H1 (cell line): ENCODE results near the gene SRSF6. TPM values are rescaled to one million over a fixed set of nuclear protein-coding genes. Genes with fewer than 3 reads are reported as not detected.

Source experiments
- CTCF ChIA-PET: fragments of 300-600 bp; sonication (Branson Sonifier 250); formaldehyde crosslinking; loops from one replicate; lab custom pipeline; 2021; ENCODE audit not compliant: partially characterized antibody; lab: Charles Lee
- POLR2A ChIA-PET: fragments of 300-600 bp; sonication (Branson Sonifier 250); formaldehyde crosslinking; loops from one replicate; lab custom pipeline; 2021; ENCODE audit warnings: inconsistent platforms; ENCODE audit not compliant: partially characterized antibody; lab: Charles Lee
- DNase-seq, 2 experiments: peaks; one replicate each; pipeline versions ENCODE4 v3.0.0 to v3.0.0-alpha.2; 2010 to 2022; ENCODE audit warnings: low spot score in 2 of 2, low read depth in 1 of 2, mixed read lengths in 1 of 2
- FAIRE-seq: peaks from 2 replicates; lab custom pipeline; 2011; peaks lifted over from hg19 to GRCh38; lab: Jason Lieb, UNC
- H2AFZ ChIP-seq: 2 replicates; pipeline ENCODE4 v1.8.1; 2012; ENCODE audit warnings: low read length, inconsistent platforms
- H2AK5ac ChIP-seq: 2 replicates; pipeline ENCODE4 v1.6.1; 2013; ENCODE audit warnings: low read depth, low read length
- H2BK120ac ChIP-seq: replicated peaks from 2 replicates; pipeline ENCODE3; 2013; ENCODE audit warnings: low read depth, low read length, inconsistent platforms
- H2BK12ac ChIP-seq: 2 replicates; pipeline ENCODE4 v1.6.1; 2013; ENCODE audit warnings: low read depth, low read length
- H2BK15ac ChIP-seq: 2 replicates; pipeline ENCODE4 v1.6.1; 2013; ENCODE audit warnings: low read length
- H2BK20ac ChIP-seq: 2 replicates; pipeline ENCODE4 v1.6.1; 2013; ENCODE audit warnings: low read length
- H2BK5ac ChIP-seq: 2 replicates; pipeline ENCODE4 v1.6.1; 2013; ENCODE audit warnings: low read depth, low read length
- H3K14ac ChIP-seq: 2 replicates; pipeline ENCODE4 v1.6.1; 2013; ENCODE audit warnings: inconsistent platforms; ENCODE audit not compliant: insufficient read length
- H3K18ac ChIP-seq: 2 replicates; pipeline ENCODE4 v1.6.1; 2013; ENCODE audit warnings: low read length; ENCODE audit errors: extremely low read depth
- H3K23ac ChIP-seq: 2 replicates; pipeline ENCODE4 v1.6.1; 2013; ENCODE audit warnings: inconsistent platforms; ENCODE audit not compliant: insufficient read length
- H3K23me2 ChIP-seq: 2 replicates; pipeline ENCODE4 v1.6.1; 2013; ENCODE audit warnings: low read depth, low read length
- H3K27ac ChIP-seq: 2 replicates; pipeline ENCODE4 v1.6.1; 2011; ENCODE audit warnings: low read depth, low read length, inconsistent platforms
- H3K27me3 ChIP-seq, 4 experiments: replicated peaks in 1 of 4; 1 replicate in 1 of 4; 2 replicates in 3 of 4; pipeline versions ENCODE4 v1.6.1 to v1.8.1; 2011 to 2013; ENCODE audit warnings: low read length in 3 of 4, mild to moderate bottlenecking in 3 of 4, inconsistent platforms in 2 of 4, mixed read lengths in 2 of 4, moderate library complexity in 1 of 4; ENCODE audit not compliant: control insufficient read depth in 3 of 4, insufficient read depth in 3 of 4; ENCODE audit errors: extremely low read depth in 1 of 4
- H3K36me3 ChIP-seq, 4 experiments: 2 replicates each; pipeline versions ENCODE4 v1.6.1 to v1.8.1; 2011 to 2013; ENCODE audit warnings: mild to moderate bottlenecking in 4 of 4, low read length in 3 of 4, moderate library complexity in 2 of 4, control low read depth in 1 of 4, inconsistent platforms in 1 of 4; ENCODE audit not compliant: insufficient read depth in 4 of 4, control insufficient read depth in 2 of 4
- H3K4ac ChIP-seq: replicated peaks from 2 replicates; pipeline ENCODE3; 2013; ENCODE audit warnings: low read length, low read depth, mixed read lengths, inconsistent platforms; ENCODE audit not compliant: insufficient read length
- H3K4me1 ChIP-seq, 4 experiments: replicated peaks in 1 of 4; 1 replicate in 1 of 4; 2 replicates in 3 of 4; pipeline versions ENCODE4 v1.6.1 to v1.8.1; 2011 to 2013; ENCODE audit warnings: low read length in 3 of 4, inconsistent platforms in 2 of 4, mixed read lengths in 1 of 4; ENCODE audit not compliant: insufficient read depth in 4 of 4, control insufficient read depth in 3 of 4
- H3K4me2 ChIP-seq, 2 experiments: 2 replicates each; pipeline versions ENCODE4 v1.6.1 to v1.8.1; 2011 to 2013; ENCODE audit warnings: low read depth in 2 of 2, low read length in 2 of 2, control low read depth in 1 of 2, inconsistent platforms in 1 of 2, mild to moderate bottlenecking in 1 of 2; ENCODE audit not compliant: insufficient read depth in 1 of 2
- H3K4me3 ChIP-seq, 4 experiments: fragments of 200-600, 300-600 bp in 1 of 4; sonication (generic), shearing (Covaris generic), sonication (Bioruptor Twin) in 1 of 4; 2 replicates each; pipeline versions ENCODE4 v1.5.1 to v1.8.1; 2011 to 2016; ENCODE audit warnings: low read length in 4 of 4, low read depth in 3 of 4, control low read depth in 2 of 4, inconsistent platforms in 2 of 4, mild to moderate bottlenecking in 2 of 4, mixed read lengths in 1 of 4, moderate library complexity in 1 of 4; ENCODE audit not compliant: insufficient read depth in 2 of 4; ENCODE audit errors: extremely low read depth in 1 of 4
- H3K56ac ChIP-seq: replicated peaks from 2 replicates; pipeline ENCODE3; 2013; ENCODE audit warnings: low read depth, mild to moderate bottlenecking, mixed read lengths, low read length, inconsistent platforms; ENCODE audit not compliant: insufficient read length
- H3K79me1 ChIP-seq: 2 replicates; pipeline ENCODE4 v1.6.1; 2013; ENCODE audit warnings: low read depth, low read length, control low read depth
- H3K79me2 ChIP-seq, 2 experiments: 2 replicates each; pipeline versions ENCODE4 v1.6.1 to v1.8.1; 2012 to 2013; ENCODE audit warnings: low read length in 2 of 2, mild to moderate bottlenecking in 2 of 2, inconsistent platforms in 1 of 2; ENCODE audit not compliant: insufficient read depth in 2 of 2, control insufficient read depth in 1 of 2
- H3K9ac ChIP-seq, 4 experiments: replicated peaks in 1 of 4; 1 replicate in 1 of 4; 2 replicates in 3 of 4; pipeline versions ENCODE4 v1.6.1 to v1.8.1; 2011 to 2013; ENCODE audit warnings: low read depth in 3 of 4, low read length in 3 of 4, control low read depth in 2 of 4, mild to moderate bottlenecking in 2 of 4, moderate library complexity in 2 of 4, inconsistent platforms in 1 of 4; ENCODE audit errors: extremely low read depth in 1 of 4
- H3K9me3 ChIP-seq, 2 experiments: 2 replicates each; pipeline versions ENCODE4 v1.6.1 to v1.8.1; 2012 to 2013; ENCODE audit warnings: mild to moderate bottlenecking in 2 of 2, moderate library complexity in 2 of 2, control low read depth in 1 of 2, inconsistent platforms in 1 of 2, low read depth in 1 of 2, low read length in 1 of 2, mixed read lengths in 1 of 2; ENCODE audit not compliant: insufficient read depth in 2 of 2
- H4K20me1 ChIP-seq, 2 experiments: replicated peaks in 1 of 2; 2 replicates each; pipeline versions ENCODE3 to v1.8.1; 2011 to 2013; ENCODE audit warnings: inconsistent platforms in 2 of 2, low read length in 2 of 2, mild to moderate bottlenecking in 1 of 2; ENCODE audit not compliant: insufficient read depth in 2 of 2, control insufficient read depth in 1 of 2
- H4K5ac ChIP-seq: 2 replicates; pipeline ENCODE4 v1.6.1; 2013; ENCODE audit warnings: low read length, low read depth, mixed read lengths, inconsistent platforms; ENCODE audit not compliant: insufficient read length
- H4K8ac ChIP-seq: 2 replicates; pipeline ENCODE4 v1.8.0; 2013; ENCODE audit warnings: mild to moderate bottlenecking, moderate library complexity, low read length, inconsistent platforms; ENCODE audit not compliant: insufficient read depth; ENCODE audit errors: extremely low read depth
- H4K91ac ChIP-seq: replicated peaks from 2 replicates; pipeline ENCODE3; 2013; ENCODE audit warnings: low read length, mixed read lengths, inconsistent platforms; ENCODE audit not compliant: insufficient read length
- POLR2AphosphoS5 ChIP-seq: IDR thresholded peaks from 2 replicates; pipeline ENCODE4 v1.6.1; 2011; ENCODE audit warnings: low read depth, low read length
- whole genome bisulfite sequencing, 2 experiments: shearing (Covaris generic) in 1 of 2; methylation state at CpG; one replicate each; pipeline versions ENCODE4 v1.1.6 to v1.1.7; 2013 to 2015; ENCODE audit warnings: low lambda C conversion rate in 2 of 2, mixed read lengths in 2 of 2, inconsistent platforms in 1 of 2, low coverage in 1 of 2, missing lambda C conversion rate in 1 of 2; ENCODE audit not compliant: insufficient replicate concordance in 2 of 2, insufficient coverage in 1 of 2, insufficient read length in 1 of 2; ENCODE audit errors: extremely low coverage in 1 of 2, missing lambda C conversion rate in 1 of 2; 5-methylcytosine and 5-hydroxymethylcytosine counted together
- polyA plus RNA-seq, 7 experiments: library from polyadenylated mRNA; depleted of rRNA in 3 of 7; stranded (reverse) in 5 of 7; unstranded in 2 of 7; fragments of >200 nt in 5 of 7; fragments of 200-250 nt in 2 of 7; gene quantifications; 1 replicate in 5 of 7; 2 replicates in 1 of 7; 4 replicates in 1 of 7; pipeline versions ENCODE4 v1.2.1 to v1.2.3, GENCODE V29; 2011 to 2013; ENCODE audit warnings: missing spikeins in 2 of 7, mixed read lengths in 2 of 7
- total RNA-seq: library from RNA; stranded (reverse); fragmentation: NEBNext Ultra II Directional; extraction: Animal tissue kit (Norgen Biotek cat#: 25700); gene quantifications from 2 replicates; pipeline ENCODE4 v1.2.1, GENCODE V29; 2021

SRSF6 gene
- total and polyA plus RNA-seq, 2 of the 8 experiments (the other 6 are each of a cell fraction or from before 2014, with no cell fraction given) = 48.0 to 171 TPM

DNA sequence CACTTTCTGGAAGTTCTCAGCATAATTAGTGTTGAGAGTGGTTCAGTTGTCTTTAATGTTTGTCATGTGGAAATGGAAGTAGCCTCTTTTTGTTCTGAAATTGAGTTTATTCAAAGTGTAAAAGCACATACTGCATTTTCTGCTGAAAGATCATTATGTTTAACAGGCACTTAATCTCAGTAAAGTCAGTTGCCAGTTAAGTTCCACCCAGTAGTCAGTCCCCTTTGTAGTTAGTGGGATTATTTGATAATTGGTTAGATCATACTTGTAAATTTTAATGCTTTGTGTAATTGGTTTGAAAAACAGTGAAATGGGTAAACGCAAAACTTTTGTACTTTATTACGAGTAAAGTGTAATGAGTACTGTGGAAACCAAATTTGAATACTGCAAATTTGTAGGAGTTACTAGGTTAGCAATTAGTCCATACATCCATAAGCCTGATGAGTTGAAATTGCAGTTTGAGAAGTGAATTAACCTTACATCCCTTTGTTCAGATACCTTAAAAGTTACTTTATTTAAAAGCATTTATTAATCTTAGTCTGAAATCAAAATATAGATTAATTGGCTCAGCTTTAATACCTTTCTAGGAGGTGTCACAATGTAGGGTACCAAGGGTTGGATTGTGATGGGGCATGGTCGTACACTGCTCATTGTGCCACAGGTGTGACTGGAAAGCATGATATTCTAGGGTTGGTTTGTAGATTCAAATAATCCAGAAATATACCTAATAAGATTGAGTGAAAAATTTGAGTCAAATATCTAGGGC, 4.4 kb downstream of the SRSF6 start:
- no peak overlapping the region for H4K5ac ChIP-seq
- no peak overlapping the region for H3K18ac ChIP-seq
- no peak overlapping the region for H2BK12ac ChIP-seq
- peaks cover 24 to 73% (median 57%) of the 10 kb centered on the region in 4 experiments for H3K36me3 ChIP-seq
- ChIA-PET POLR2A (interaction anchor here (0.7 to 2.8 kb wide), 14 partner anchors 10 to 273 kb away, joined by 3 to 14 read pairs (median 6); partner anchors contain the start of genes IFT52 and L3MBTL1), CTCF (interaction anchor here (0.6 to 1.8 kb wide), 4 partner anchors 13 to 76 kb away, joined by 3 to 4 read pairs (median 3); no protein-coding TSS in a partner anchor)
- no peak overlapping the region for H3K4me2 ChIP-seq
- peaks cover 3% of the 10 kb centered on the region; the same call in 1 of the 2 replicates for H3K23me2 ChIP-seq
- peaks cover 2% of the 10 kb centered on the region; the same call in 1 of the 2 replicates for H3K79me1 ChIP-seq
- H2BK5ac ChIP-seq = no peak overlapping the region
- H3K27ac ChIP-seq = no peak overlapping the region
- DNase-seq (no peak), FAIRE-seq (no peak)
- no peak overlapping the region for H3K4ac ChIP-seq
- no peak overlapping the region for H3K9ac ChIP-seq
- no peak overlapping the region for H4K8ac ChIP-seq
- H2BK15ac ChIP-seq = no peak overlapping the region
- peaks cover 0 to 4% (median 0%) of the 10 kb centered on the region in 4 experiments; a peak in 2 of 7 replicates for H3K4me1 ChIP-seq
- H2AK5ac ChIP-seq = no peak overlapping the region
- no peak overlapping the region for H2BK20ac ChIP-seq
- no peaks in the 10 kb centered on the region for H3K9me3 ChIP-seq
- H4K91ac ChIP-seq = no peak overlapping the region
- no peak overlapping the region for H3K4me3 ChIP-seq
- H3K23ac ChIP-seq = no peak overlapping the region
- peaks cover 2 to 3% of the 10 kb centered on the region in 2 experiments for H4K20me1 ChIP-seq
- no peak overlapping the region for H2AFZ ChIP-seq
- H3K79me2 ChIP-seq = peaks cover 10 to 41% of the 10 kb centered on the region in 2 experiments
- H3K14ac ChIP-seq = no peak overlapping the region
- no peaks in the 10 kb centered on the region for H3K27me3 ChIP-seq
- H2BK120ac ChIP-seq = no peak overlapping the region
- H3K56ac ChIP-seq = no peak overlapping the region
- 94% methylated on average over 3 of the region's 3 CpGs; no CpG with 5 or more reads in 1 of the 2 experiments for WGBS, 2 experiments
- peak; percentile 85; the same call in 1 of the 2 replicates for TF ChIP-seq POLR2AphosphoS5
